CD4-positive, alpha-beta T cell (primary cell): ENCODE data around the gene CXCR2. TPM values are rescaled to one million over a fixed set of nuclear protein-coding genes. Genes with fewer than 3 reads are reported as not detected.

Experiments used
- ATAC-seq: fragments of 200-7000 bp; cut with Tn5 transposase; one replicate; pipeline ENCODE4 v1.10.0; 2022; ENCODE audit warnings: mild to moderate bottlenecking; ENCODE audit not compliant: poor library complexity
- CTCF ChIA-PET: fragments of 350-600 bp; sonication (Branson Sonifier 250); formaldehyde crosslinking; loops from one replicate; lab custom pipeline; 2021; ENCODE audit warnings: antibody characterized with exemption, inconsistent platforms; lab: Charles Lee
- POLR2A ChIA-PET: fragments of 350-600 bp; sonication (Branson Sonifier 250); formaldehyde crosslinking; loops from one replicate; lab custom pipeline; 2021; ENCODE audit warnings: antibody characterized with exemption, inconsistent platforms; lab: Charles Lee
- DNase-seq, 14 experiments: peaks; one replicate each; pipeline ENCODE4 v3.0.0-alpha.2; 2013 to 2020; ENCODE audit warnings: mixed read lengths in 2 of 14
- H3K27ac ChIP-seq, 2 donors: one replicate each; pipeline versions ENCODE4 v1.5.1 to v1.7.0; 2013; ENCODE audit warnings: low read length in 2 of 2, low read depth in 1 of 2, mild to moderate bottlenecking in 1 of 2
- H3K27me3 ChIP-seq, 2 experiments: 1 replicate in 1 of 2; 2 replicates in 1 of 2; pipeline versions ENCODE4 v1.6.1 to v1.7.0; 2013; ENCODE audit warnings: low read length in 2 of 2, control low read depth in 1 of 2, mild to moderate bottlenecking in 1 of 2, moderate library complexity in 1 of 2; ENCODE audit not compliant: insufficient read depth in 2 of 2, control insufficient read depth in 1 of 2
- H3K36me3 ChIP-seq: one replicate; pipeline ENCODE4 v1.6.1; 2013; ENCODE audit warnings: low read length, control low read depth; ENCODE audit not compliant: insufficient read depth
- H3K4me1 ChIP-seq: one replicate; pipeline ENCODE4 v1.6.1; 2013; ENCODE audit warnings: low read length, control low read depth; ENCODE audit not compliant: insufficient read depth
- H3K4me3 ChIP-seq: one replicate; pipeline ENCODE4 v1.5.1; 2013; ENCODE audit warnings: mild to moderate bottlenecking, low read length, moderate library complexity
- H3K9me3 ChIP-seq, 2 experiments: 1 replicate in 1 of 2; 2 replicates in 1 of 2; pipeline versions ENCODE4 v1.6.1 to v1.7.0; 2013; ENCODE audit warnings: low read length in 2 of 2, mild to moderate bottlenecking in 2 of 2, control low read depth in 1 of 2, moderate library complexity in 1 of 2; ENCODE audit not compliant: control insufficient read depth in 1 of 2, insufficient read depth in 1 of 2
- H3K27ac Mint-ChIP-seq: one replicate; pipeline ENCODE4 v1.8.0; 2020; ENCODE audit warnings: mixed read lengths
- H3K27me3 Mint-ChIP-seq: one replicate; pipeline ENCODE4 v1.8.0; 2021; ENCODE audit warnings: mixed read lengths
- H3K36me3 Mint-ChIP-seq: one replicate; pipeline ENCODE4 v1.8.0; 2021; ENCODE audit warnings: low read depth, mixed read lengths
- H3K4me1 Mint-ChIP-seq: one replicate; pipeline ENCODE4 v1.8.0; 2021; ENCODE audit warnings: low read depth, mixed read lengths
- H3K4me3 Mint-ChIP-seq: one replicate; pipeline ENCODE4 v1.8.0; 2020; ENCODE audit warnings: mild to moderate bottlenecking, mixed read lengths
- H3K9me3 Mint-ChIP-seq: one replicate; pipeline ENCODE4 v1.8.0; 2020; ENCODE audit warnings: mixed read lengths
- CTCF ChIP-seq: fragments of 200-600 bp; IDR thresholded peaks from one replicate; pipeline ENCODE4 v1.8.0; 2022; ENCODE audit warnings: antibody characterized with exemption, mild to moderate bottlenecking
- intact Hi-C, 2 experiments: fragments of 100-400 bp; cut with DNase I in 1 of 2; cut with micrococcal nuclease in 1 of 2; formaldehyde crosslinking; loops; one replicate each; pipeline versions ENCODE4 v1.15.1 to v1.9.0; 2023 to 2025; cut with DNase I, micrococcal nuclease
- total RNA-seq, 174 experiments: library from RNA in 2 of 174; stranded (reverse) in 2 of 174; gene quantifications; one replicate each; pipeline ENCODE4 v1.2.3 and lab custom pipeline; 2021 to 2026

The CXCR2 gene
- total RNA-seq, 2 experiments from 2014 or later: not detected

- Mint-ChIP-seq H3K4me3 (no peak overlapping the region), H3K9me3 (no peaks in the 10 kb centered on the region), H3K27me3 (no peaks in the 10 kb centered on the region), H3K36me3 (no peaks in the 10 kb centered on the region), H3K4me1 (no peaks in the 10 kb centered on the region), H3K27ac (no peak overlapping the region)
- H3K36me3 ChIP-seq: no peaks in the 10 kb centered on the region
- H3K9me3 ChIP-seq: no peaks in the 10 kb centered on the region
- CTCF ChIA-PET: no interaction called here
- intact Hi-C loops: no loop called here
- H3K4me1 ChIP-seq: no peaks in the 10 kb centered on the region
- H3K27ac ChIP-seq: no peak overlapping the region
- no peak for TF ChIP-seq CTCF
- DNase-seq (no peak), ATAC-seq (no peak)
- H3K4me3 ChIP-seq: no peak overlapping the region
- POLR2A ChIA-PET: no interaction called here
- H3K27me3 ChIP-seq: no peaks in the 10 kb centered on the region
Measured at GRCh38 chr2:218155953-218156479, 30.2 kb downstream of the CXCR2 start.

- Mint-ChIP-seq H3K27ac (no peak overlapping the region), H3K9me3 (no peaks in the 10 kb centered on the region), H3K4me1 (peaks cover 8% of the 10 kb centered on the region), H3K36me3 (no peaks in the 10 kb centered on the region), H3K27me3 (no peaks in the 10 kb centered on the region), H3K4me3 (no peak overlapping the region)
- Histone ChIP-seq H3K36me3 (no peaks in the 10 kb centered on the region), H3K4me3 (no peak overlapping the region), H3K4me1 (peaks cover 4% of the 10 kb centered on the region), H3K27me3 (no peaks in the 10 kb centered on the region), H3K27ac (no peak overlapping the region), H3K9me3 (no peaks in the 10 kb centered on the region)
- no peak for TF ChIP-seq CTCF
- ATAC-seq: no peak
- ChIA-PET CTCF (no interaction called here), POLR2A (no interaction called here)
- intact Hi-C loops: no loop called here
- DNase-seq: no peak
Measured at GRCh38 chr2:218161644-218162043, 35.8 kb downstream of the CXCR2 start.

GRCh38 chr2:218162814-218163213 lies 37.0 kb downstream of the CXCR2 start:
- Mint-ChIP-seq H3K4me1 (peaks cover 19% of the 10 kb centered on the region), H3K27me3 (no peaks in the 10 kb centered on the region), H3K4me3 (no peak overlapping the region), H3K36me3 (no peaks in the 10 kb centered on the region), H3K9me3 (no peaks in the 10 kb centered on the region), H3K27ac (no peak overlapping the region)
- Histone ChIP-seq H3K4me1 (peaks cover 16% of the 10 kb centered on the region), H3K27ac (no peak overlapping the region), H3K27me3 (no peaks in the 10 kb centered on the region), H3K4me3 (no peak overlapping the region), H3K9me3 (no peaks in the 10 kb centered on the region), H3K36me3 (no peaks in the 10 kb centered on the region)
- intact Hi-C loops: no loop called here
- no peak for TF ChIP-seq CTCF
- ChIA-PET POLR2A (no interaction called here), CTCF (no interaction called here)
- no peak for DNase-seq
- no peak for ATAC-seq
